HG03097 (cell line): ENCODE results near the gene ADGRA1.
"Not testable (repeated sequence)": the region's sequence is repeated elsewhere in the genome, so short reads cannot be mapped to it uniquely, and the experiment has no call there.

ENCODE experiments used
- ATAC-seq: cut with Tn5 transposase; IDR thresholded peaks from one replicate; pipeline ENCODE4 v1.9.1; 2021; ENCODE audit not compliant: unreplicated experiment, low FRiP score

The ADGRA1 gene

DNA sequence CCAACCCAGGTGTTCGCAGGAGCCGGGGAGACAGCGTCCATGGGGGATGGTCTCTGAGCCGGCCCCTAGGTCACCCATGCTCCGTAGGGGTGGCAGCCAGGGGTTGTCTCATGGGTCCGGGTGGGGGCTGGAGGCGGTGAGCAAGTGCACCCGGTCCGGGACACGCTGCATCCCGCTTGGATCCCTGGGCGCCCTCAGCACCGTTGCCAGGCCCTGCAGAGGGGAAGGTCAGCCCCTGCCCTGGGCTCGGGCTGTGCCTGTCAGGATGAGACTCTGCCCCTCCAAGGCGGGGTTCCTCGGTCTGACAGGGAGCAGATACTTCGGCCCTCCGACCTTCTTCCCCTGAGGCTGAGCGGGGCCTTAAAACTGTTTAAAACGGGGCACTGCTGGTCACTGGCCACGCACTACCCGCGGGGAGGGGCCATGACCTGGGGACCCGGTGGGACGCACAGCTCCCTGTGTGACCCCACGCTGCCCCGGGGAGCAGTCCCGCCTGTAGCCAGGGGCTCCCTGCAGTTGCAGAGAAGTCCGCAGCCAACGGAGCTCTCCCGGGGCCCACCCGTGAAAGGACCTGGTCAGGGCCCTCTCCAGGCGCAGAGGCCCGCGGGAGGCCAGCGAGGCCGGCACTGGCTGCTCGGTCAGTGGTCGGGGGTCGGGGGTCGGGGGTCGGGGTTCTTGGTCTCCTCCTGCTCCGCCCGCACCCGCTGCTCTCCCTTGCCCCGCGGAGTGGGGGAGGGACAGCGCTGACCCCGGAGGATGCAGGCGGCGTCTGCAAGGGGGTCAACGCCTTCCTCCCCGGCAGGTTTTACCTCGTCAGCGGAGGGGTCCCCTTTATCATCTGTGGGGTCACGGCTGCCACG lies 38.9 kb downstream of the ADGRA1 start:
- no peak for ATAC-seq

DNA sequence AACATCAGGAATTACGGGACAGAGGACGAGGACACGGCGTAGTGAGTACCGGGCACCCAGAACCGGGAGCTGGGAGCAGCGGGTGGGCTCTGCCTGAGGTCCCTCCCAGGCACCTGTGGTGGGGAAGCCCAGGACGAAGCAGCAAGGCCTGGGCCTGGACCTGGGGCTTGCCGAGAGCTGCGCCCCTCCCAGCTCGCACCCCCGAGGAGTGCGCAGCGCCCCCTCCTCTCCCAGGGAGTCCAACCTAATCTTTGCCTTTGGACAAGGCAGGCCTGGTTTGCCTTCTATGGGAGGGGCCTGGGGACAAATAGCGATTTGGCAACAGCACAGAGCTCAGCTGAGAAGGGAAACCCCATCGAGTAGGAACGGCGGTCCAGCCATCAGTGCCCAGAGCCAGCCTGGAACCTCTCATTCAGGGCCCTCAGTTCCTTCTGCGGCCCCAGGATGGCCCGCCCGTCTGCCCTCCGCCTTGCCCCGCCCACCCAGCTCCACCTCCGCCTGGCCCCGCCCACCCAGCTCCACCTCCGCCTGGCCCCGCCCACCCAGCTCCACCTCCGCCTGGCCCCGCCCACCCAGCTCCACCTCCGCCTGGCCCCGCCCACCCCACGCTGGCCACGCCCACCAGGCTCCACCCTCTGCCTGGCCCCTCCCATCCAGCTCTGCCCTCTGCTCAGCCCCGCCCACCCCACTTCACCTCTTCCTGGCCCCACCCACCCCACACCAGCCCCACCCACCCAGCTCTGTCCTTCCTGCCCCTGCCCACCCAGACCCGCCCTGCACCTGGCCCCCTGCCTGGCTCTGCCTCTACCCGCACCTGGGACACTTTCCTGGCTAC lies 39.8 kb downstream of the ADGRA1 start:
- no peak for ATAC-seq

DNA sequence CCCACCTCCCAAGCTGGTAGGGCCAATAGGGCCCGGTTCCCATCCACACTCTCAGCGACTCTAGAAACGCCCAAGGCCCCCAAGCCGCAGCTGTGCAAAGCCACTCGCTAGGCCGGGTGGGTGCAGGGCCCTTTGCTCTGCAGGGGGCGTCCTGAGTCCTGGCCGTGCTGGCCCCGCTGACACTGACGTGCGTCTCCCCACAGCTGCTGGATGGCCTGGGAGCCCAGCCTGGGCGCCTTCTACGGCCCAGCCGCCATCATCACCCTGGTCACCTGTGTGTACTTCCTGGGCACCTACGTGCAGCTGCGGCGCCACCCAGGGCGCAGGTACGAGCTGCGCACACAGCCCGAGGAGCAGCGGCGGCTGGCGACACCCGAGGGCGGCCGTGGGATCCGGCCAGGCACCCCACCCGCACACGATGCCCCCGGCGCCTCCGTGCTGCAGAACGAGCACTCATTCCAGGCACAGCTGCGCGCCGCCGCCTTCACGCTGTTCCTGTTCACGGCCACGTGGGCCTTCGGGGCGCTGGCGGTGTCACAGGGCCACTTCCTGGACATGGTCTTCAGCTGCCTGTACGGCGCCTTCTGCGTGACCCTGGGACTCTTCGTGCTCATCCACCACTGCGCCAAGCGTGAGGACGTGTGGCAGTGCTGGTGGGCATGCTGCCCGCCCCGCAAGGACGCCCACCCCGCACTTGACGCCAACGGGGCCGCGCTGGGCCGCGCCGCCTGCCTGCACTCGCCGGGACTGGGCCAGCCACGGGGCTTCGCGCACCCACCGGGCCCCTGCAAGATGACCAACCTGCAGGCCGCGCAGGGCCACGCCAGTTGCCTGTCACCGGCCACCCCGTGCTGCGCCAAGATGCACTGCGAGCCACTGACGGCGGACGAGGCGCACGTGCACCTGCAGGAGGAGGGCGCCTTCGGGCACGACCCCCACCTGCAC lies 40.7 kb downstream of the ADGRA1 start:
- ATAC-seq, result no peak

DNA sequence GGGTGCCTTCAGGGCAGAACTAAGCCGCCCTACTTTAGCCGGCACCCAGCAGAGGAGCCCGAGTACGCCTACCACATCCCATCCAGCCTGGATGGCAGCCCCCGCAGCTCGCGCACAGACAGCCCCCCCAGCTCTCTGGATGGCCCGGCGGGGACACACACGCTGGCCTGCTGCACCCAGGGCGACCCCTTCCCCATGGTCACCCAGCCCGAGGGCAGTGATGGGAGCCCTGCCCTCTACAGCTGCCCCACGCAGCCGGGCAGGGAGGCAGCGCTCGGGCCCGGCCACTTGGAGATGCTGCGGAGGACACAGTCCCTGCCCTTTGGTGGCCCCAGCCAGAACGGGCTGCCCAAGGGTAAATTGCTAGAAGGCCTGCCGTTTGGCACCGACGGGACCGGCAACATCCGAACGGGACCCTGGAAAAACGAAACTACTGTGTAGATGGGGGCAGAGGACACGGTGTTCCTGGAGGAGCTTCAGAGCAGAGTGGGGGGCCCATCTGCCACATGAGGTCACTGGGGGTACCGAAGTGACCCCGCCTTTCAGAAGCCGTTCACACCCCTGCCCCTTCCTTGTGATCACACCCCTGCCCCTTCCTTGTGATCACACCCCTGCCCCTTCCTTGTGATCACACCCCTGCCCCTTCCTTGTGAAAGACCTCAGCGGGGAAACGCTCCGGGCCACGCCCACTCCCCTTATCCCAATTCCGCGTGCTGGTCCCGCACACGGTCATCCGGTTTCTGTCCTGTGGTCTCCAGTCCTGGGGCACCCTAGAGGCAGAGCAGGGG lies 41.5 kb downstream of the ADGRA1 start:
- ATAC-seq, result no peak

DNA sequence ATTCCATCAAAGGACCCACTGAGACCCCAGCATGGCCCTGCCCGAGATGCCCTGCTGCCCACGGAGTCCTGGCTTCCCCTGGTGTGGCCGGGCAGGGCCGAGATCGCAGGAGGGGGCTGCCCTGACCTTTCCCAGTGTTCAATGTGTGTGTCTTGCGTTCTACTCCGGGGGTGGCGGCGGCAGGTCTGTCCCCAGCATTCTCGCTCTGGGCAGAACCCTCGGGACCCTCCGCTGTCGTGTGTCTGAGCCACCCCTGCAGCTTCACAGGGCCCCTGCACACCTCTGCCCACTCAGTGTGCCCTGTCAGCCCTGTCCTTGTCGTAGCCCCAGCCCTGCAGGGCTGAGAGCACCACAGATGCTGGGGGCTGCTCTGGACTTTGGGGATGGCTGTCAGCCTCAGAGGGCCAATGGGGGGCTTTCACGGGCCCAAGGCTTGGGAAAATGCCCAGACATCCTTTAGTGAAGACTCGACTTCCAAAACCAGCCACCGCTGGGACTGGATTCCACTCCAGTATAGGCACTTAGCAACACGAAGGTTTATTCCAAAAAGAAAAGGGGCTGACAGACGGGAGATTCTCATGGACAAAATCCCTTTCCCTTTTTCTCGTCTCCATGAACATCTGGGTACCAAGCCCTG lies 42.3 kb downstream of the ADGRA1 start:
- no peak for ATAC-seq

DNA sequence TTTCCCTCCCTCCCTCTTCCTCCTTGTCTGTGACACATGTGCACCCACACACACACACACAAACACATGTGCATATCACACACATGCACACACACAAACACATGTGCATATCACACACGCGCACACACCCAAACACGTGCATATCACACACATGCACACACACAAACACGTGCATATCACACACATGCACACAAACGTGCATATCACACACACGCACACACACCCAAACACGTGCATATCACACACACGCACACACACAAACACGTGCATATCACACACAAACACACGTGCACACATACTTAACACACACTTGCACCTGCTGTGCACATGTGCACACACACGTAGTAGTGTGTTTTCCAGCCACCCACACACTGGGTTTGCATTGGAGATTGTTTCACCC lies 42.9 kb downstream of the ADGRA1 start:
- ATAC-seq, result no peak

DNA sequence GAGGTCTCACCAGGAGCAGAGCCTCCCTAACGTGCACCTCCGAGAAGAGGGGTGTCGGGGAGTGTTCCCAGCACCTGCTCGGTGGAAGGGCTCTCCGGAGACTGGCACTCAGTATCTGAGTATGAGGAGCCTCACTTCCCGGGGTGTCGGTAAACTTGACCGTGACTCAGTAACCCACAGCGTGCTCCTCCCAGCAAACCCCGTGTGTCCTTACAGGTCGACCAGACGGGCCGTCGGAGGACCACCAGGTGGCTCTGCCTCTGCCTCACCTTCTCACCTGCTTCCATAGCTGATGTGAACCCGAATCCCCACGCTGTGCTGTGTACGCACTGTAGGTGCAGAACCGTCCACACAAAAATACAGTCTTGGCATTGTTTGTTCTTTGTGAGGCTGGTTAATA lies 43.3 kb downstream of the ADGRA1 start:
- ATAC-seq, result no peak

DNA sequence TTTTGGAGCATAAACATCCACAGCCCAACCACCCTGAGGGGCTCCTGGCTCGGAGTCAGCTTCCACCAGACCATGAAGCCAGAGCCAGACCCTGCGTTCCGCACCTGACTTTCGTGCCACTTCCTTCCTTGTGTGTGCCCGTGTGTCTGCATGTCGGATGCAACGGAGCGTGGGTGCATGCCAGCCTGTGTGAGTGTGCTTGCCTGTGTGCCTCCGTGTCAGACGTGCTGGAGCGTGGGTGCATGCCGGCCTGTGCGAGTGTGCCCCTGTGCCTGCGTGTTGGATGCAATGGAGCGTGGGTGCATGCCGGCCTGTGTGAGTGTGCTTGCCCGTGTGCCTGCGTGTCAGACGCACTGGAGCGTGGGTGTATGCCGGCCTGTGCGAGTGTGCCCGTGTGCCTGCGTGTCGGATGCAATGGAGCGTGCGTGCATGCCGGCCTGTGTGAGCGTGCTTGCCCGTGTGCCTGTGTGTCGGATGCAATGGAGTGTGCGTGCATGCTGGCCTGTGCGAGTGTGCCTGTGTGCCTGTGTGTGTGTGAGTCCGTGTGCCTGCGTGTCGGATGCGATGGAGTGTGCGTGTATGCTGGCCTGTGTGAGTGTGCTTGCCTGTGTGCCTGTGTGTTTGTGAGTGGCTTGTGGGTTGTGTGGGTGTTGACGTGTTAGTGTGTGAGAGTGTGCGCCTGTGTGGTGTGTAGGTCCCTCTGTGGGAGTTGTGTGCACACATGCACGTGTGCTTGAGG lies 44.2 kb downstream of the ADGRA1 start:
- no peak for ATAC-seq

DNA sequence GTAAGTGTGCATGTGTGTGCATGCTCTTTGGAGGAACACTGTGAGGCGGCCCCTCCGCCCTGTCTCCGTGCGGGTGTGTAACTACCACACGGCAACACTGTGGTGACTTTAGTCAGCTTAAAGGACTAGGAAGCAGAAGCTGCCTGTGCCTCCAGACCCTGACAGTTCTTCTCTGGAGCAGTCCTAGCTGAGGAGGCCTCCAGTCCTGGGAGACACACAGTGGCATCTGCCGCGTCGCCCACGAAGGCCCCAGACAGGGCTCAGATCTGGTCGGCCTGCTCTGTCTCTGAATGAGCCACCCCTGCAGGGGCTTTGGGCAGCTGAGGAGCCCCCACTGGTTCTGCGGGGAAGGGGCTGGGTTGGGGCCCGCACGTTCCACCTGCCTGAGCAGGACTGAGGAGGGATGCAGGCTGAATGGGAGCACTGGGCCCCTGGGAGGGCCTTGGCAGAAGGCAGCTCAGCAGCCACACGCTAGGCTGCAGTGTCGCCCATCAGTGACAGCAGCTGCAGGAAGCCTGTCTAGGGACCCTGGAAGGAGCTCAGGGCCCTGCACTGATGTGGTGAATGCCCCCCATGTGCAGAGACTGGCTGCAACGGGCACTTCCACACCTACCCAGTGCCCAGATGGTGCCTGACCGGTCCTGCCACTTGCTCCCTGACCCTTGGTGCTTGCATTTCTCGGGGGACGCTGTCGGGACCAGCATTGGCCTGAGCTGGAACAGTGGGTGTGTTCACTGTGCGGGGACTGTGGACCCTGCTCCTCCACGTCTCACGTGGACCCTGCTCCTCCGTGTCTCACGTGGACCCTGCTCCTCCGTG lies 45.0 kb downstream of the ADGRA1 start:
- ATAC-seq, result no peak

DNA sequence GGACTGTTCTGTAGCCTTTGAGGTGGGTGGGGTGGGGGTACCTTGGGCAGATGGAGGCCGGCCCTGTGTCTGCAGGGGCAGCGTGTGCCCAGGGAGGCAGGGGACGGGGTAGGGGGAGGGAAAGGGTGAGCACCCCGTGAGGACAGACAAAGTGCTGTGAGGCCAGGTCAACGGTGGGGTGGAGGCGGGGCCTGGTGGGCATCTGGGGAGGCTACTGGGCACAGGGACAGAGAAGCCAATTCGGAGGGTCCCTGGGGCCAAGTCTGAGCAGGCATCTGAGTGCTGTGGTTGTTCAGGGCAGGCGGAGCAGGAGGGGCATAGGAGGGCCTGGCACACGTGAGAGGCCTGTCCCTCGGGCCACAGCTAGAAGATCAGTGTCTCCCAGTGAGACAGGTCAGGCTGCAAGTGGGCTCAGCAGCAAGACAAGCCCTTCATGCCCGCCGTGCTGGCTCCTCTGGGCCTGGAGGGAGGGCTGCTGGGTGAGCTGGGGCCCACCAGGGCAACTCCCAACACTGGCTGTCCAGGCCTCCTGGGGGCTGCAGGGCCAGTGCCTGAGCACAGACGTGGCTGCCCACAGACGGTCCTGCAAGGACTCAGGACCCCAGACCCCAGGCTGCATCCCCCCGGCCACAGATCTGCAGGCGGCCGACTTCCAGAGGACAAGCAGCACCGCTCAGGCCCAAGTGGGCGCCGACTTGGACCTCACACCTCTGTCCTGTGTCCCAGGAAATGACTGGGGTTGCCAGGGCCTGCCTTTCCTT lies 45.9 kb downstream of the ADGRA1 start:
- ATAC-seq, result no peak

DNA sequence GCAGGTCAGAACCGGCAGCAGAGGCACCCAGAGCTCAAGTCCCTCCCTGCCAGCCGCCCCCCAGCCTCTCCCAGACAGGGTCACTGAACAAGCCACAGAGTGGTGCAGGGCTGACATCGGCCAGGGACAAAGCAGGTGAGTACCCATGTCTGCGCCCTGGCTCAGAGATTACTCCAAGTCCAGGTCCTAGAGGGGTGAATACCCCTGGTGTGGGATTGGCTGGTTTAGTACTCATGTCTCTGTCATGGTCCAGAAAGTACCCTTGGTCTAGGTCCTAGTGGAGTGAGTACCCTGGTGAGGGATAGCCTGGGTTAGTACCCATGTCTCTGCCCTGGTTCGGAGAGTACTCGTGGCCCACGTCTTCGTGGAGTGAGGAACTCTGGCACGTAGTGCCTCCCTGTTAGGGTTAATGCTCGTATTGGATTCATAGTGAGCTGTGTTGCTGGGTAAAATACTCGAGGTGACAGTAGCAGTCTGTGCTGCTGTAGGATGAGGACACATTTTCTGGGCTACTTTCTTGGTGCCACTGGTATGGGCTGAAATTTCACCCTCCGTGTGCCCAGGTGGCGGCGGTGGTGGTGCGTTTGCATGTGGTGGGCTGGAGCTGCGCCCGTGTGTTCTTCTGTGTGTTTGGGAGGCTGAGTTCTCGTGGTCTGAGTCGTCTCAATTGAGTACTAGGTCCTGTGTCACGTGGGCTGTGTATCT lies 46.8 kb downstream of the ADGRA1 start:
- no peak for ATAC-seq

DNA sequence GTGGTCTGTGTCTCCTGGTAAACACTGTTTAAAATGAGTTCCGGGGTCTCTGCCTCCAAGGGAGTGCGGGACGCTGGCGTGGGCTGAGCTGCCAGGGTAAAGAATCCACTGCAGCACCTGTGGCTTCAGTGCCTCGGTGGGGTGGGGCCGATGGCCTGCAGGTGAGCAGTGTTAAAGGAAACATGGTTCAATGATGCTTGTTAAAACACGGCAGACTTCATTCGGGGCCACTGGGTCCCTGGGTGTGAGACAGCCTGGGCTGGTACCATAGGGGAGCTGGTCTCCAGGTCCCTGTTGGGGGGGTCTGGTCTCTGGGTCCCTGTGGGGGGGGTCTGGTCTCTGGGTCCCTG lies 47.4 kb downstream of the ADGRA1 start:
- ATAC-seq, result no peak

DNA sequence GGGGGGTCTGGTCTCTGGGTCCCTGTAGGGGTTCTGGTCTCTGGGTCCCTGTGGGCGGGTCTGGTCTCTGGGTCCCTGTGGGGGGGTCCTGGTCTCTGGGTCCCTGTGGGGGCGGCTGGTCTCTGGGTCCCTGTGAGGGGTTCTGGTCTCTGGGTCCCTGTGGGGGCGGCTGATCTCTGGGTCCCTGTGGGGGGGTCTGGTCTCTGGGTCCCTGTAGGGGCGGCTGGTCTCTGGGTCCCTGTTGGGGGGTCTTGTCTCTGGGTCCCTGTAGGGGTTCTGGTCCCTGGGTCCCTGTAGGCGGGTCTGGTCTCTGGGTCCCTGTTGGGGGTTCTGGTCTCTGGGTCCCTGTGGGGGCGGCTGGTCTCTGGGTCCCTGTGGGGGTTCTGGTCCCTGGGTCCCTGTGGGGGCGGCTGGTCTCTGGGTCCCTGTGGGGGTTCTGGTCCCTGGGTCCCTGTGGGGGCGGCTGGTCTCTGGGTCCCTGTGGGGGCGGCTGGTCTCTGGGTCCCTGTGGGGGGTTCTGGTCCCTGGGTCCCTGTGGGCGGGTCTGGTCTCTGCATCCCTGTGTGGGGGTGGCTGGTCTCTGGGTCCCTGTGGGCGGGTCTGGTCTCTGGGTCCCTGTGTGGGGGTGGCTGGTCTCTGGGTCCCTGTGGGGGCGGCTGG lies 49.9 kb downstream of the ADGRA1 start:
- not testable (repeated sequence) for ATAC-seq

DNA sequence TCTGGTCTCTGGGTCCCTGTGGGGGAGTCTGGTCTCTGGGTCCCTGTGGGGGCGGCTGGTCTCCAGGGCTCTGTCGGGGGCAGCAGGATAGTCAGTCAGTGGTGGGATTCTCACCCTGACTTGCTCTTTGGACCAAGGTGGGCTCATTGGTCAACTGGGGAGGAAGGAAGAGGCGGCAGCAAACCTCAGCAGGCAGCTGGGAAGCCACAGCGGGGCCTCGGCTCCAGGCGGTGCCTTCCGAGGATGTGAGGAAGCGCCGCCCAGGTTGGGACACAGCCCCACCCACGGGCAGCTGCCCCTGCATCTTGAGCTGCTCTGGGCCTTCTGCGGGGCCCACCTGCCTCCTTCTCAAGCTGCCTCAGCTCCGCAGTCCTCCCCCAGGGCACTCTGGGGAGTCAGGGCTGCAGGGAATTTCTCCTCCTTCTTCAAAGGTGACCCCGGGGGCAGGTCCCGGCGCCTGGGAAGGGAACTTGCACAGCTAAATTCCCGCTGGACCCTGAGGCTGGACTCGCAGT lies 51.9 kb downstream of the ADGRA1 start:
- no peak for ATAC-seq

DNA sequence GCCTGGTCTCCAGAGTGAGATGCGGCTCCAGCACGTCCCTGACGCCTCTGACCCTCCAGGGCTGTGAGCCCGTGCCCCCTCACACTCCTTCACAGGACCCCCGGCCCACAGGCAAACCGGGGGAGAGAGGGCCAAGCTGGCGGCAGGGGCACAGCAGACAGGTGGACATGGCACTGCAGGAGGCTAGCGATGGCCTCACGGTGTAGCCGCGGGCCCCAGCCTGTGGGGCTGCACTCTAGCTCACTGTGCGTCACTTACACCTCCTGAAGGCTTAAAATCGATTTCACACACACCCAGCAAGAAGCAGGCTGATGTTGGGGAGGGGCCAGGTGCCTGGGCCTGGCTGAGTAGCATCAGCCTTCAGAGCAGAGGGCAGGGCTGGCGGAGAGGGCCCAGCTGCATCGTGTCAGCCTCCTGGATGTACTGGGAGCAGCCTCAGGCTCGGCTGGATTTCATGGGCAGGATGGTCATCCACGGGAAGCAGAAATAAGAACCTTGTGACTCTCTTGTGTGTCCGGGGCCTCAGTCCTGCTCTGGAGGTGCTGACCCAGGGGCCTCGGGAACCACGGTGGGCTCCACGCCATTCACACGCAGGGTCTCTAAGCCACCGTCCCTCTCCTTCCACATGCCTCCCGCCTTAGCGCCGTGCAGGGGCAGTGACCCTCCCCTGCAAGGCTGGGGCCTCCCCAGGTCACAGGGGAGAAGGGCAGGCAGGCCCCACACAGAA lies 52.9 kb downstream of the ADGRA1 start:
- no peak for ATAC-seq
